Activated CD4-positive, alpha-beta memory T cell treated with anti-CD3 and anti-CD28 coated beads, Interleukin-2, amount 10 ng/mL, durations not matched to agents 7 days and 5 days (primary cell): ENCODE data around the gene EEF1E1. TPM values are rescaled to one million over a fixed set of nuclear protein-coding genes. Genes with fewer than 3 reads are reported as not detected.
"Not testable (repeated sequence)": the region's sequence is repeated elsewhere in the genome, so short reads cannot be mapped to it uniquely, and the experiment has no call there.

Experiments
- CTCF ChIA-PET: fragments of 350-600 bp; sonication (Branson Sonifier 250); formaldehyde crosslinking; loops from one replicate; lab custom pipeline; 2021; ENCODE audit warnings: antibody characterized with exemption, inconsistent platforms; lab: Charles Lee
- POLR2A ChIA-PET: fragments of 350-600 bp; sonication (Branson Sonifier 250); formaldehyde crosslinking; loops from one replicate; lab custom pipeline; 2021; ENCODE audit warnings: antibody characterized with exemption; lab: Charles Lee
- DNase-seq: peaks from one replicate; pipeline ENCODE4 v3.0.0-alpha.2; 2020
- H3K27ac Mint-ChIP-seq: one replicate; pipeline ENCODE4 v1.8.0; 2021; ENCODE audit warnings: mild to moderate bottlenecking, mixed read lengths
- H3K27me3 Mint-ChIP-seq: one replicate; pipeline ENCODE4 v1.8.0; 2021; ENCODE audit warnings: mixed read lengths
- H3K36me3 Mint-ChIP-seq: one replicate; pipeline ENCODE4 v1.8.0; 2021; ENCODE audit warnings: low read depth, mixed read lengths
- H3K4me1 Mint-ChIP-seq: one replicate; pipeline ENCODE4 v1.8.0; 2021; ENCODE audit warnings: mixed read lengths
- H3K4me3 Mint-ChIP-seq: one replicate; pipeline ENCODE4 v1.8.0; 2021; ENCODE audit warnings: mild to moderate bottlenecking, mixed read lengths
- H3K9me3 Mint-ChIP-seq: one replicate; pipeline ENCODE4 v1.8.0; 2021; ENCODE audit warnings: mixed read lengths
- total RNA-seq, 2 experiments: library from RNA; stranded (reverse); gene quantifications; one replicate each; pipeline ENCODE4 v1.2.3, GENCODE V29; 2021

The EEF1E1 gene
- total RNA-seq, 2 experiments from 2014 or later, result 29.8 to 30.0 TPM

DNA sequence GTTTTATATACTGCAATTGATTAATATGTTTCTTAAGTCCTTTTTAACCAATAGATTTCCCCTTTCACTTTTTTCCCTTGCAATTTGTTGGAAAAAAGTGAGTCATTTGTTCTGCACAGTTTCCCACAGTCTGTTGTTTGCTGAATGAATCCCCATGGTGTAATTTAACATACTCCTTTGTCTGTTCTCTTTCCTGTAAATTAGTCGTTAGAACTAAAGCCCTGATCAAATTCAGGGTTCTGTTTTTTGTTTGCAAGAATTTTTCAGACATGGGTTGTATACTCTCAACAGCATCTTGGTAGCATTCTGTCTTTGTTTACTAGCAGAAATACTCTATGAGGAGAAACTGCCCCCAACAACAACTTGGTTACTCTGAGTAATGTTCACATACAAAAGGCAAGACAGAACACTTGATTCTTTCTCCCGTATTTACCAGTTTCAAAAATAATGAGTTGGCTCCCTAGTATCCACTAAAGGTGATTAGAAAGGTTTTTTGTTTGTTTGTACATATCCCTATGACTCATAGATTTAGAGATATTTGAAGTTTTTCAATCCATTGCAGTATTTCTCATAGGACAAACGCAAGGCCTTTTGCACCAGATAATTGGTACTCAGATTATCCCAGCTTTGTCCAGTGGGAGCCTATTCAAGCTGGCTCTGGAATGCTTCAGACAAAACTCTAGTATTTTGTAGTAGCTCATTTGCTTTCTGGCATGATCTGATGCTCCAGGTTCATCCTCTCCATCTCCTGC, 54.6 kb downstream of the EEF1E1 start:
- H3K27me3 Mint-ChIP-seq, result no peaks in the 10 kb centered on the region
- no peak overlapping the region for H3K27ac Mint-ChIP-seq
- DNase-seq, result no peak
- H3K9me3 Mint-ChIP-seq, result peaks cover 8% of the 10 kb centered on the region
- ChIA-PET CTCF (no interaction called here), POLR2A (no interaction called here)
- peaks cover 44% of the 10 kb centered on the region for H3K36me3 Mint-ChIP-seq
- no peak overlapping the region for H3K4me3 Mint-ChIP-seq
- no peaks in the 10 kb centered on the region for H3K4me1 Mint-ChIP-seq

DNA sequence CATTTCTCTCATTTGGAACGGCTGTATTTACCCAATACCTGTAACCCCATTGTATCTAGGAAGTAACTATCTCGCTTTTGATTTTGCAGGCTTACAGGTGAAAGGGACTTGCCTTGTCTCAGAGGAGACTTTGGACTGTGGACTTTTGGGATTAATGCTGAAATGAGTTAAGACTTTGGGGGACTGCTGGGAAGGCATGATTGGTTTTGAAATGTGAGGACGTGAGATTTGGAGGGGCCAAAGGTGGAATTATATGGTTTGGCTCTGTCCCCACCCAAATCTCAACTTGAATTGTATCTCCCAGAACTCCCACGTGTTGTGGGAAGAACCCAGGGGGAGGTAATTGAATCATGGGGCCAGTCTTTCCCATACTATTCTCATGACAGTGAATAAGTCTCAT, 56.6 kb downstream of the EEF1E1 start:
- H3K4me3 Mint-ChIP-seq, POLR2A ChIA-PET, H3K27me3 Mint-ChIP-seq, H3K9me3 Mint-ChIP-seq, DNase-seq, CTCF ChIA-PET, H3K27ac Mint-ChIP-seq, H3K4me1 Mint-ChIP-seq: not testable (repeated sequence)
- peaks cover 46% of the 10 kb centered on the region for H3K36me3 Mint-ChIP-seq

DNA sequence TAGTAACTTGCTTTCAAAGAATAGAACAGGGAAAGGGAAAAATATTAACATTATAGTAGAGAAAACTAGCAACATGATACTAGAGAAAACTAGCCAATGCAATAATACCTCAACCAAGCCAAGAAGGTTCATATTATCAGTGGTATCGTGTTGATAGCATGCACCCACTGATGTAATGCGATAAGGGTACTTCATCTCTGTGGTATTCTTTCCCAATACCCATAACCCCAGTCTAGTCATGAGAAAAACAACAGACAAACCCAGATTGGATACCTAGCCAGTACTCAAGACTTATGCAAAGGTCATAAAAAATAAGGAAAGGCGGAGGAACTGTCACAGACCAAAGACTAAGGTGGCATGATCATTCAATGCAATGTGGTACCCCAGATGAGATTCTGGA, 59.1 kb downstream of the EEF1E1 start:
- CTCF ChIA-PET, result no interaction called here
- H3K27ac Mint-ChIP-seq, result no peak overlapping the region
- H3K4me1 Mint-ChIP-seq, result no peaks in the 10 kb centered on the region
- H3K27me3 Mint-ChIP-seq, result no peaks in the 10 kb centered on the region
- H3K9me3 Mint-ChIP-seq, result peaks cover 8% of the 10 kb centered on the region
- no peak for DNase-seq
- POLR2A ChIA-PET, result no interaction called here
- H3K36me3 Mint-ChIP-seq, result peaks cover 55% of the 10 kb centered on the region
- no peak overlapping the region for H3K4me3 Mint-ChIP-seq

DNA sequence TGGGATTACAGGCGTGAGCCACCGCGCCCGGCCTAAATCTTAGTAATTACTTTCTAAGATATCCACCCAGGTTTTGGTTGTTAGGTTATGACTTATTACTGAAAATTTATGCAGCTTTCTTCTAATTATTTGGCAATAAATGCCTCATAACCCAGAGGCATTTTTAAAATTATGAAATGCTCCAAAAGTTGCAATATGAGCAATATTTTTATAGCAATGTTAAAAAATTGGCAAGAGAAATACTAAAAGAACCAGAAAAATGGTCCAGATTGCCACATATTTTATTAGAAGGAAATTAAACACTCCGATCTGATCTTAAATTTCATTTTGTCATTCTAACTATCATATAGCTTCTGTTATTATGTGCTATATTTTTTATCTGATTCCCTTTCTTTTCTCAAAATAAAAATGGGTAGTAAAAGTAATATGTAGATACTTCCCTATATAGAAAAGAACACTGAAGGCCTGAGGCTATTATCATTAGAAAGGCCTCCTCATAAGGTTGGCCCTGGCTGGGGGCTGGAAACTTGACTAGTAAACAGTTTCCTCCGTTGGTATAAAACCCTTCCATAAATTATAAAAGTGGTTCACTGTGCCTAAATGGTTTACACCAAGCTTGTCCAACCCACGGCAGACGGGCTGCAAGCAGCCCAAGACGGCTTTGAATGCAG, 60.3 kb downstream of the EEF1E1 start:
- H3K4me1 Mint-ChIP-seq, result no peaks in the 10 kb centered on the region
- H3K9me3 Mint-ChIP-seq, result peaks cover 8% of the 10 kb centered on the region
- peaks cover 52% of the 10 kb centered on the region for H3K36me3 Mint-ChIP-seq
- no peaks in the 10 kb centered on the region for H3K27me3 Mint-ChIP-seq
- H3K4me3 Mint-ChIP-seq, result no peak overlapping the region
- POLR2A ChIA-PET, result no interaction called here
- CTCF ChIA-PET, result interaction anchor here (0.6 kb wide), 1 partner anchor 160 kb away, joined by 4 read pairs; no protein-coding TSS in a partner anchor
- H3K27ac Mint-ChIP-seq, result no peak overlapping the region
- DNase-seq, result no peak

DNA sequence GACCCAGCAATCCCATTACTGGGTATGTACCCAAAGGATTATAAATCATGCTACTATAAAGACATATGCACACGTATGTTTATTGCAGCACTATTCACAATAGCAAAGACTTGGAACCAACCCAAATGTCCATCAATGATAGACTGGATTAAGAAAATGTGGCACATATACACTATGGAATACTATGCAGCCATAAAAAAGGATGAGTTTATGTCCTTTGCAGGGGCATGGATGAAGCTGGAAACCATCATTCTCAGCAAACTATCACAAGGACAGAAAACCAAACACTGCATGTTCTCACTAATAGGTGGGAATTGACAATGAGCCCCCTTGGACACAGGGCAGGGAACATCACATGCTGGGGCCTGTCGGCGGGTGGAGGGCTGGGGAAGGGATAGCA, 68.2 kb downstream of the EEF1E1 start:
- H3K27ac Mint-ChIP-seq, H3K27me3 Mint-ChIP-seq, CTCF ChIA-PET, H3K9me3 Mint-ChIP-seq, DNase-seq, POLR2A ChIA-PET, H3K4me3 Mint-ChIP-seq, H3K4me1 Mint-ChIP-seq: not testable (repeated sequence)
- peaks cover 52% of the 10 kb centered on the region for H3K36me3 Mint-ChIP-seq

DNA sequence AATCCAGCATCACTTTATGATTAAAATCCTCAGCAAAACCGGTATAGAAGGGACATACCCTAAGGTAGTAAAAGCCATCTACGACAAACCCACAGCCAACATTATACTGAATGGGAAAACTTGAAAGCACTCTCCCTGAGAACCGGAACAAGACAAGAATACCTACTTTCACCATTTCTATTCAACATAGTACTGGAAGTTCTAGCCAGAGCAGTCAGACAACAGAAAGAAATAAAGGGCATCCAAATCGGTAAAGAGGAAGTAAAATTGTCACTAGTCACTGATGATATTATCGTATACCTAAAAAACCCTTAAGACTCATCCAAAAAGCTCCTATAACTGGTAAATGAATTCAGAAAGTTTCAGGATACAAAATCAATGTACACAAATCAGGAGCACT, 71.4 kb downstream of the EEF1E1 start:
- ChIA-PET POLR2A (no interaction called here), CTCF (no interaction called here)
- no peak for DNase-seq
- Mint-ChIP-seq H3K36me3 (peaks cover 30% of the 10 kb centered on the region), H3K4me1 (peaks cover 6% of the 10 kb centered on the region), H3K4me3 (no peak overlapping the region), H3K9me3 (peaks cover 8% of the 10 kb centered on the region), H3K27ac (no peak overlapping the region), H3K27me3 (no peaks in the 10 kb centered on the region)

Other genes with a start within 250 kb of the EEF1E1 start
- gene TXNDC5, start 191.8 kb downstream of the EEF1E1 start, total RNA-seq, result 10 to 100 TPM; 39.1 to 39.8 TPM
- gene BLOC1S5, start 38.2 kb downstream of the EEF1E1 start, total RNA-seq, result 10 to 100 TPM; 22.8 to 23.4 TPM